ENCODE results near the gene PTPRJ. TPM values are rescaled to one million over a fixed set of nuclear protein-coding genes. Genes with fewer than 3 reads are reported as not detected.
A peak's percentile ranks its signal among the peaks of the same experiment; 100 is the strongest.

Gene PTPRJ
- total RNA-seq, 6 experiments from 2014 or later: 15.7 to 20.8 (median 19.2) TPM

DNA sequence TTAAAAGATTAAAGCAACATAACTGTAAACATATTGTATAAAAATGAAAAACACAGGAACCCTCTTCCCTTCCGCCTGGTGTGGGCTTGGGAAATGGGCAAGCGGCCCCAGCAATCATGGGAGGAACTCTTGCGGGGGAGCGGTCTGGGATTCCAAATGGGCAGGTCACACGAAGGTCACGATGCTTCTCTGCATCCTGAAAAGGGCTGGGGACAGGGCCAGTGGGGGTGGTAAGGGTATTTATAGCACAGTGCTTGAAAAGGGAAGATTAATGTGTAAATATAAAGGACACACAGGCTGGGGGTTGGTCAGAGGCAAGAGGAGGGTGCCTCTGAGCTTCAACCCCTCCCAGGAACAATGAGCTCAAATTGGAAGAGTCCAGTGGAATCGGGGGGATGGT is 189.4 kb downstream of the PTPRJ start:
- H3K36me3 Mint-ChIP-seq (ENCODE audit: low read depth): peaks cover 35% of the 10 kb centered on the region
- TF ChIP-seq, protein P1, sequence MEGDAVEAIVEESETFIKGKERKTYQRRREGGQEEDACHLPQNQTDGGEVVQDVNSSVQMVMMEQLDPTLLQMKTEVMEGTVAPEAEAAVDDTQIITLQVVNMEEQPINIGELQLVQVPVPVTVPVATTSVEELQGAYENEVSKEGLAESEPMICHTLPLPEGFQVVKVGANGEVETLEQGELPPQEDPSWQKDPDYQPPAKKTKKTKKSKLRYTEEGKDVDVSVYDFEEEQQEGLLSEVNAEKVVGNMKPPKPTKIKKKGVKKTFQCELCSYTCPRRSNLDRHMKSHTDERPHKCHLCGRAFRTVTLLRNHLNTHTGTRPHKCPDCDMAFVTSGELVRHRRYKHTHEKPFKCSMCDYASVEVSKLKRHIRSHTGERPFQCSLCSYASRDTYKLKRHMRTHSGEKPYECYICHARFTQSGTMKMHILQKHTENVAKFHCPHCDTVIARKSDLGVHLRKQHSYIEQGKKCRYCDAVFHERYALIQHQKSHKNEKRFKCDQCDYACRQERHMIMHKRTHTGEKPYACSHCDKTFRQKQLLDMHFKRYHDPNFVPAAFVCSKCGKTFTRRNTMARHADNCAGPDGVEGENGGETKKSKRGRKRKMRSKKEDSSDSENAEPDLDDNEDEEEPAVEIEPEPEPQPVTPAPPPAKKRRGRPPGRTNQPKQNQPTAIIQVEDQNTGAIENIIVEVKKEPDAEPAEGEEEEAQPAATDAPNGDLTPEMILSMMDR (IDR thresholded peaks at IDR 0.05): no peak
- H3K4me1 Mint-ChIP-seq (ENCODE audit: low read depth): peaks cover 49% of the 10 kb centered on the region
- DNase-seq: no peak
- H3K9me3 Mint-ChIP-seq: no peaks in the 10 kb centered on the region
- H3K27ac Mint-ChIP-seq: peak overlapping the region; percentile 80
- no peak overlapping the region for H3K4me3 Mint-ChIP-seq
- peaks cover 2% of the 10 kb centered on the region; the same call in 1 of the 2 replicates for H3K27me3 Mint-ChIP-seq (ENCODE audit: insufficient read depth)

DNA sequence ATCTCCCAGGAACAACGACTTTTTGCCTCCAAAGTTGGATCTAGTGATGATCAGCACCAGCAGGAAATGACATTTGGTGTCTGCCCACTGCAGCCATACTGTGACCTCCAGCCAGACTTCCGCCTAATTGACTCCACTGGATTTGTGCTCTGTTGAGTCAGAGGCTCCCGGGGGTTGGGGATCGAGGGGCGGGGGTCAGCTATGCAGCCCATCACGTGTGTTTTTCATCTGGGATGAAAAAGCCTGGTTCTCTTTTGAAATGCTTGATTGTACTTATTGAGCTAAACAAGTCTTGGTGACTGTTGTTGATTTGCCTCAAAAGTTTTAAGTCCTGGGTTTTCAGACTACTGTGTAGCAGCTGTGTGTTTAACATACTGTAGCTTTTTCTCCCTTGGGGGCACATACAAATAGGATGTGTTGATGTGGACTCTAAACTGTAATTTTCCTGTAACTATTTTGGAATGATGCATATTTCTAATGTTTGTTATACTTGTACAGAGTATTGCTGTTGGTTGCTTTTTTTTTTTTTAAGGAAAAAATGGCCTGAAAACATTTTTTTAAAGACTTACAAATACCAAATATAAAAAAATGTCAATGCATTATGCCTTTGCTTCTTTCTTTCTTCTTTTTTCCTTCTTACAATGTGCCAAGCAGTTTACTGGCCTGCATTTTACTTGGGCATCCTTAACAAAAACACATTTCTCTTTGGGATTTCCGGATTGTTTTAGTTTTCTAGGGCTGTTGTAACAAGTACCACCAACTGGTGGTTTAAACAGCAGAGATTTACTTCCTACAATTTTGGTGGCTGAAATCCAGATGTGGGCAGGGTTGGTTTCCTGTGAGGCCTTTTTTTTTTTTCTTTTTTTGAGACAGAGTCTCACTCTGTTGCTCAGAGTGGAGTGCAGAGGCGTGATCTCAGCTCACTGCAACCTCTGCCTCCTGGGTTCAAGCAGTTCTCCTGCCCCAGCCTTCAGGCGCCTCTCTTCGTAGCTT is 190.2 kb downstream of the PTPRJ start:
- Mint-ChIP-seq H3K27me3 (ENCODE audit: insufficient read depth) (peaks cover 2% of the 10 kb centered on the region; the same call in 1 of the 2 replicates), H3K36me3 (ENCODE audit: low read depth) (peaks cover 31% of the 10 kb centered on the region), H3K9me3 (no peaks in the 10 kb centered on the region), H3K4me1 (ENCODE audit: low read depth) (peaks cover 44% of the 10 kb centered on the region), H3K27ac (peak overlapping the region; percentile 80), H3K4me3 (no peak overlapping the region; the same call in 1 of the 2 replicates)
- TF ChIP-seq, protein P1 (IDR thresholded peaks at IDR 0.05): no peak
- peak; percentile 10 for DNase-seq

DNA sequence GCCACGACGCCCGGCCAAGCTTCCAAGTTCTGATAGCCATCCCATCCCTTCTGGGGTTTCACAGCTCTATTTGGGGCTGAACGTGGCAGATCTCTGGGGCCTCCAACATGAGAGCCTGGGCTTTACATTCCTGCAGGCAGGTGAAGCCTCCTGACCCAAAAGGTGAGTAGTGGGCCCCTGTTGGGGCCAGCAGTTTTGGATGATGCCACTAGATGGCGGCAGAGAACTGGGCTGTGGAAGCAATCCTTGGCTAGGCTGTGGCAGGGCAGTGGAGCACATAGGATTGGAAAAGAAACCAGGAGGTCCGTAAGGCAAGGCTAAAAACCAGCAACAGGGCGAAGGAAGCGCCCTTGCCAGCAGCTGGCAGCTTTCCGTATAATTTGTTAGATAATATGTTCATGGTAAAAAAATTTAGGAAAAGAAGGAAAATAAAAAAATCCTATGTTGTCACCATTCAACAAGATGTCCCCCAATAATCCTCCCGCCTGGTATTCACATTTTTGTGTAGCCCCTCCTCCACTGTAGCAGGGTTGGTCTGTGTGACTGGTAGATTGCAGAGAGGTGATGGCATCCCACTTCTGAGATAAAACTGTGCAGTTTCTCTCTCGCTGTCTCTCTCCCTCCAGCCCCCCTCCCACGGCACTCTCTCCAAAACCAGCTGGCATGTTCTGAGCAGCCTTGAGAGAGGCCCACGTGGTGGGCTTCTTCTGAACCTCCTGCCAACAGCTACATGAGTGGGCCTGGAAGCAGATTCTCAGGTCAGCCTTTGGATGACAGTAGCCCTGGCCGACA is 192.7 kb downstream of the PTPRJ start:
- H3K36me3 Mint-ChIP-seq (ENCODE audit: low read depth): peaks cover 10% of the 10 kb centered on the region
- TF ChIP-seq, protein P1 (IDR thresholded peaks at IDR 0.05): peak; percentile 93
- DNase-seq: peak; percentile 43
- H3K27me3 Mint-ChIP-seq (ENCODE audit: insufficient read depth): peaks cover 2% of the 10 kb centered on the region; the same call in 1 of the 2 replicates
- H3K4me3 Mint-ChIP-seq: no peak overlapping the region
- H3K27ac Mint-ChIP-seq: no peak overlapping the region
- H3K4me1 Mint-ChIP-seq (ENCODE audit: low read depth): peaks cover 31% of the 10 kb centered on the region
- H3K9me3 Mint-ChIP-seq: no peaks in the 10 kb centered on the region

DNA sequence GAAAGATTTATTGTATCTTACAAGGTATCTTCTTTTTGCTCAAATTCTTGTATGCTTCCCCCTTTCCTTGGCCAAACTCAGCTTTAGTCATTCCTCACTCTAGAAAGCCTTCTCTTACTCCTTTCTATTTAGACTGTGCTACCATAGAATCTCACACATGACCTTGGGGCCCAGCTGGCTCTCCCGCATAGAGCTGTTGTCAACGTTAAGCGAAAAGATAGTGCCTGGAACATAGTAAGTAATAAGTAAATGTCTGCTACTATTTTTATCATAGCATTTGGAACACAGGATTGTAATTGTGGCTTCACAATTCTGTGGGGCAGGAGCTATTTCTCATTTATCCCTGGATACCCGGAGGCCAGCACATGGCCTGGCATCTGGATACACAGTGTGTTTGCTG is 197.3 kb downstream of the PTPRJ start:
- TF ChIP-seq, protein P1 (IDR thresholded peaks at IDR 0.05): no peak
- Mint-ChIP-seq H3K27ac (no peak overlapping the region), H3K4me3 (no peak overlapping the region), H3K36me3 (ENCODE audit: low read depth) (no peaks in the 10 kb centered on the region), H3K9me3 (no peaks in the 10 kb centered on the region), H3K27me3 (ENCODE audit: insufficient read depth) (peaks cover 2% of the 10 kb centered on the region; the same call in 1 of the 2 replicates), H3K4me1 (ENCODE audit: low read depth) (no peaks in the 10 kb centered on the region)
- DNase-seq: no peak

DNA sequence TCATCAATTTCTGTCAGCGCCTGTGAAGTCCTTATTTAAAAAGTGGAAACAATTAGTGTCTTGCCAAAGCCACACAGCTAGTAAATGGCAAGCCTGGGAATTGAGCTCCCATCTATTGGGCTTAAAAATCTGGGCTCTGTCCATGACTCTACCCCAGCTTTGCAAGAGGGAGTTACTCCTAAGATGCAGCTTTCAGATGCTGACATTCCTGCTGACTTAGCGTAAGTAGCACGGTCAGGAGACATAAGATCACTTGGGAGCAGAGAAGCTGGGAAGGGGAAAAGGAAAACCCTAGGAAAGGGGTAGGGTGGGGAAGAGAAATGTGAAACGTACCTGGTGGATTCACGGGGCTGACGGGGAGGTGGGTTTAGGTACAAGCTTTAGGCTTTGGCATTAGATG is 200.3 kb downstream of the PTPRJ start:
- DNase-seq: no peak
- Mint-ChIP-seq H3K27ac (no peak overlapping the region), H3K27me3 (ENCODE audit: insufficient read depth) (peaks cover 2% of the 10 kb centered on the region; the same call in 1 of the 2 replicates), H3K4me1 (ENCODE audit: low read depth) (no peaks in the 10 kb centered on the region), H3K9me3 (no peaks in the 10 kb centered on the region), H3K4me3 (no peak overlapping the region), H3K36me3 (ENCODE audit: low read depth) (no peaks in the 10 kb centered on the region)
- TF ChIP-seq, protein P1 (IDR thresholded peaks at IDR 0.05): no peak

All from HFFc6 (cell line).